ENCODE results near the gene ASB1. TPM values are rescaled to one million over a fixed set of nuclear protein-coding genes. Genes with fewer than 3 reads are reported as not detected.

The ASB1 gene
- total RNA-seq, 2 donors from 2014 or later: 6.6 to 9.9 TPM

DNA sequence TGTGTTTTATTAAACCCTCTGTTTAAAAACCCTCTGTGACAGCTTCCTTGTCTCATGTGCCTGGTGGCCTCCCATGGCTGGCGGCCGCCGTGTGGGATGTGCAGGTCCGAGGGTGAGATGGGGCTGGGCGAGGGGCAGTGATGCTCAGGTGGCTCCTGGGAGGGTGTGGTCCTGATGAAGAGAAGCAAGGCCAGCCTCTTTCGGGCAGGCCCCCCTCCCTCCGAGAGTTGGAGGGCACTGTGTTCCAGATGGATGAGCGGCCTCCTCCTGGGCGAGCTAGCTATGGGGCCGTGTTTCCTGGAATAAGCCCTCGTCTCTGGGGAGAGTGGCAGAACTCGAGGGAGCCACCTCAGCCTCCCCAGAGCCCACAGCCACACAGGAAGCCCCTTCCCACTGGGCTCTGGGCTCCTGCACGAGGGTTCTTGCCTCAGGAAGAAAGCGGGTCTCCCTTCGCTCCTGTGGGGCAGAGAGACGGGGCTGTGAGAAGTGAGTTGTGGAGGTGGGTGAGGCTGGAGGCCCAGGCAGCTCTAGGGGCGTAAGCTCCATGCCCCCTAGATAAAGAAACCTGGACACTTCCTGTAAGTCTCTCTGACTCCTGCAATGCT lies 72.1 kb downstream of the ASB1 start:
- ATAC-seq (no peak), DNase-seq (no peak)
- H3K9me3 ChIP-seq: no peaks in the 10 kb centered on the region
- intact Hi-C loops (cut with DNase I): no loop called here
- H3K27ac ChIP-seq: no peak overlapping the region
- 84 to 85% methylated on average over 12 to 17 of the region's 17 CpGs for WGBS, 2 donors
- no peaks in the 10 kb centered on the region for H3K4me1 ChIP-seq
- H3K4me3 ChIP-seq: no peak overlapping the region
- TF ChIP-seq, protein P1, sequence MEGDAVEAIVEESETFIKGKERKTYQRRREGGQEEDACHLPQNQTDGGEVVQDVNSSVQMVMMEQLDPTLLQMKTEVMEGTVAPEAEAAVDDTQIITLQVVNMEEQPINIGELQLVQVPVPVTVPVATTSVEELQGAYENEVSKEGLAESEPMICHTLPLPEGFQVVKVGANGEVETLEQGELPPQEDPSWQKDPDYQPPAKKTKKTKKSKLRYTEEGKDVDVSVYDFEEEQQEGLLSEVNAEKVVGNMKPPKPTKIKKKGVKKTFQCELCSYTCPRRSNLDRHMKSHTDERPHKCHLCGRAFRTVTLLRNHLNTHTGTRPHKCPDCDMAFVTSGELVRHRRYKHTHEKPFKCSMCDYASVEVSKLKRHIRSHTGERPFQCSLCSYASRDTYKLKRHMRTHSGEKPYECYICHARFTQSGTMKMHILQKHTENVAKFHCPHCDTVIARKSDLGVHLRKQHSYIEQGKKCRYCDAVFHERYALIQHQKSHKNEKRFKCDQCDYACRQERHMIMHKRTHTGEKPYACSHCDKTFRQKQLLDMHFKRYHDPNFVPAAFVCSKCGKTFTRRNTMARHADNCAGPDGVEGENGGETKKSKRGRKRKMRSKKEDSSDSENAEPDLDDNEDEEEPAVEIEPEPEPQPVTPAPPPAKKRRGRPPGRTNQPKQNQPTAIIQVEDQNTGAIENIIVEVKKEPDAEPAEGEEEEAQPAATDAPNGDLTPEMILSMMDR (IDR thresholded peaks at IDR 0.05): no peak
- TF ChIP-seq POLR2A (IDR thresholded peaks at IDR 0.05): no peak
- no peaks in the 10 kb centered on the region for H3K27me3 ChIP-seq
- no peaks in the 10 kb centered on the region for H3K36me3 ChIP-seq (replicated peaks in 1 of 2; ENCODE audit: insufficient read depth in 1 of 2, low read depth in 2 of 2)

DNA sequence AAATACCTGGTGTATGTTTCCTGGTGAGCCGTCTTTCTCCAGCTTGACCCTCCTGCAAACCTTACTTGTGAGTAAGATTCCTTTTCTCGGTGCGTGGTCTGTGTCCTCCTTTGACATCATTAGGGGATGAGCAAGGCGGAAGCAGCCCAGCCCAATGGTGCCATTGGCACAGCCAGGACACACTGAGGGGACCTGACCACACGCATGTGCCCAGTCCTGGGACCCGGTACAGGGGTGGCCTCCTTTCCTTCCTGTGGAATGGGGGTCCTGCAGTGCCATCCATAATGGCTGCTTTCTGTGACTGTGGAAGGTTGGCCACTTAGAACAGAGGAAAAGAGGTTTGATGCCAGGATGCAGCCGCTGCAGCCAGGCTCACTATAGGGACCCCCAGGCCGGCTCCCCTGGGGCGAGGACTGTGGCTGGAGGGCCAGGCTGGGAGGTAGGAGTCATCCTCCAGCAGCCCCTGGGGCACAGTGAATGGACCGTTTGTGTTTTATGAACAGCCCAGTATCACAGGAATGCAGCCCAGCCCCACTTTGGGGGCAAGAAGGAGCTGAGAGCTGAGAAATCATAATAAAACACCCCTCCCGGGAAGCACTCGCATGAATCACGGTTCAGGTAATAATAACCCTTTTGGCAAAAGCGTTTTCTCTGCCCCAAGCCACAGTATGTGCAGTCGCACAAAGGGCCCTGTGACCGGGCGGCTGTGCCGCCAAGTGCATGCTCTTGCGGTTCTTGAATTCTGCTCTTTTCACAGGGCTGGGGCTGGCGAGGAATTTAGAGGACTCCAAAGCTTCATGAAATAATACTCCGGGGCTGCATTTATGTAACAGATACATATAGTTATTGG lies 73.2 kb downstream of the ASB1 start:
- DNase-seq (no peak), ATAC-seq (no peak)
- TF ChIP-seq, protein P1 (IDR thresholded peaks at IDR 0.05): no peak
- Histone ChIP-seq H3K4me3 (no peak overlapping the region), H3K9me3 (no peaks in the 10 kb centered on the region), H3K4me1 (no peaks in the 10 kb centered on the region), H3K36me3 (replicated peaks in 1 of 2; ENCODE audit: insufficient read depth in 1 of 2, low read depth in 2 of 2) (no peaks in the 10 kb centered on the region), H3K27ac (no peak overlapping the region), H3K27me3 (no peaks in the 10 kb centered on the region)
- 83 to 84% methylated on average over 16 to 21 of the region's 21 CpGs for WGBS, 2 donors
- intact Hi-C loops (cut with DNase I): no loop called here

- Histone ChIP-seq H3K4me1 (no peaks in the 10 kb centered on the region), H3K4me3 (no peak overlapping the region), H3K27ac (no peak overlapping the region), H3K9me3 (no peaks in the 10 kb centered on the region), H3K27me3 (no peaks in the 10 kb centered on the region), H3K36me3 (replicated peaks in 1 of 2; ENCODE audit: insufficient read depth in 1 of 2, low read depth in 2 of 2) (no peaks in the 10 kb centered on the region)
- no peak for ATAC-seq
- TF ChIP-seq, protein P1 (IDR thresholded peaks at IDR 0.05): no peak
- TF ChIP-seq POLR2A (IDR thresholded peaks at IDR 0.05): no peak
- WGBS, 2 donors: 56 to 87% methylated on average over 5 of the region's 5 CpGs
- intact Hi-C loops (cut with DNase I): no loop called here
- no peak for DNase-seq
These were observed 74.6 kb downstream of the ASB1 start for GRCh38 chr2:238501311-238501710.

Small RNAs within 50 kb of the gene (small RNA-seq; reads per million reads assigned to genes)
- gene RNU6-234P: not detected

Other genes starting within 250 kb of the ASB1 start
- 10 to 100 TPM; 22.8 to 44.8 TPM for gene ILKAP, start 223.2 kb upstream of the ASB1 start, total RNA-seq
- 10 to 100 TPM; 15.5 to 29.3 TPM for gene HES6, start 186.9 kb upstream of the ASB1 start, total RNA-seq
- 10 to 100 TPM; 10.9 to 21.8 TPM for gene PER2, start 138.3 kb upstream of the ASB1 start, total RNA-seq
- 10 to 100 TPM in 1 of 2 donors, 1 to 10 TPM in 1; 5.4 to 10.9 TPM for gene TRAF3IP1, start 106.4 kb upstream of the ASB1 start, total RNA-seq

Data from body of pancreas (tissue), 4 donors.